ENCODE measurements around the gene CSF3. TPM values are rescaled to one million over a fixed set of nuclear protein-coding genes. Genes with fewer than 3 reads are reported as not detected.
A peak's percentile ranks its signal among the peaks of the same experiment; 100 is the strongest.

CSF3 gene, protein sequence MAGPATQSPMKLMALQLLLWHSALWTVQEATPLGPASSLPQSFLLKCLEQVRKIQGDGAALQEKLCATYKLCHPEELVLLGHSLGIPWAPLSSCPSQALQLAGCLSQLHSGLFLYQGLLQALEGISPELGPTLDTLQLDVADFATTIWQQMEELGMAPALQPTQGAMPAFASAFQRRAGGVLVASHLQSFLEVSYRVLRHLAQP
- under 1 TPM in 2 of 4 donors, not detected in 2; 0.40 to 0.58 TPM for total RNA-seq
- 0.97 TPM for polyA plus RNA-seq
- long read RNA-seq, donor 1, partial matches to known transcripts, result 0 of 1 reads
- long read RNA-seq, donor 1, other reads (novel, unspliced or antisense), result 1 of 1 reads
- long read RNA-seq, donor 2, result 0 reads
- long read RNA-seq, donor 3, partial matches to known transcripts, result 1 of 3 reads
- long read RNA-seq, donor 3, other reads (novel, unspliced or antisense), result 0 of 3 reads
- long read RNA-seq, donor 4, result 0 reads

GRCh38 chr17:40015005-40015997 is at the start of gene CSF3:
Gene CSF3, plus strand, starts transcription at chr17:40015440. Its CDS starts 35 bp downstream, at chr17:40015475.
- no peaks in the 10 kb centered on the region for H3K27me3 ChIP-seq (ENCODE audit: control insufficient read depth, insufficient read depth)
- DNase-seq (peak; percentile 53 to 72 (median 71)), ATAC-seq (peak in 1 of 2 donors; percentile 54)
- intact Hi-C loops (cut with DNase I), result loop anchor here (5.0 to 10.0 kb wide), 5 partner anchors 60 to 180 kb away; no protein-coding TSS in a partner anchor
- H3K27ac ChIP-seq (ENCODE audit: low read length), result peak within 1 kb of the TSS; percentile 40
- no peak within 1 kb of the TSS for H3K4me3 ChIP-seq (ENCODE audit: low read length)
- peaks cover 10% of the 10 kb centered on the region for H3K4me1 ChIP-seq (ENCODE audit: control insufficient read depth, insufficient read depth, low read length)
- 57% methylated on average over 20 of the region's 20 CpGs for WGBS
- no peaks in the 10 kb centered on the region for H3K9me3 ChIP-seq (ENCODE audit: control insufficient read depth, low read length)

- ATAC-seq (no peak), DNase-seq (no peak)
- no peak overlapping the region for H3K4me3 ChIP-seq (ENCODE audit: low read length)
- intact Hi-C loops (cut with DNase I), result loop anchor here in 1 of 4 donors (10.0 kb wide), 1 partner anchor 92 kb away; no protein-coding TSS in a partner anchor
- H3K27me3 ChIP-seq (ENCODE audit: control insufficient read depth, insufficient read depth), result no peaks in the 10 kb centered on the region
- 84% methylated on average over 6 of the region's 6 CpGs for WGBS
- no peak overlapping the region for H3K27ac ChIP-seq (ENCODE audit: low read length)
- no peaks in the 10 kb centered on the region for H3K4me1 ChIP-seq (ENCODE audit: control insufficient read depth, insufficient read depth, low read length)
- no peaks in the 10 kb centered on the region for H3K9me3 ChIP-seq (ENCODE audit: control insufficient read depth, low read length)
Observed at GRCh38 chr17:39966771-39967170, 48.5 kb upstream of the CSF3 start.

- Histone ChIP-seq H3K27me3 (ENCODE audit: control insufficient read depth, insufficient read depth) (no peaks in the 10 kb centered on the region), H3K27ac (ENCODE audit: low read length) (no peak overlapping the region), H3K9me3 (ENCODE audit: control insufficient read depth, low read length) (no peaks in the 10 kb centered on the region), H3K4me1 (ENCODE audit: control insufficient read depth, insufficient read depth, low read length) (no peaks in the 10 kb centered on the region), H3K4me3 (ENCODE audit: low read length) (no peak overlapping the region)
- no peak for DNase-seq
- no peak for ATAC-seq
- 70% methylated on average over 2 of the region's 2 CpGs for WGBS
- intact Hi-C loops (cut with DNase I), result loop anchor here in 1 of 4 donors (10.0 kb wide), 1 partner anchor 94 kb away; no protein-coding TSS in a partner anchor
Observed at GRCh38 chr17:39968761-39969160, 46.5 kb upstream of the CSF3 start.

DNA sequence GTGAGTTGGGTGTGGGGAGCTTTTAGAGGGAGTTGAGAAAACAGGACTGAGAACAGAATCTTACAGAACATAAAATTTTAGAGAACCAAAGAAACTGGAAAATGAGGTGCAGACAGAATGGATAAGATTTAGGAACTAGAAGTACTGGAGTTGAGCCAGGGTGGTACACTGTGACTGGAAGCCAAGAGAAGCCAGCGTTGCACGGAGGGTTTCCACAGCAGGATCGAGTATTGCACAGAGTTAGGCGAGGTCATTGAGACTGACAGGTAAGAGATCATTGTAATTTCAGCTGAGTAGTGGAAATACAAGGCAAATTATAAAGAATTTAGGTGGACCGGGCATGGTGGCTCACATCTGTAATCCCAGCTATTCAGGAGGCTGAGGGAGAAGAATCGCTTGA is 45.9 kb upstream of the CSF3 start:
- no peaks in the 10 kb centered on the region for H3K9me3 ChIP-seq (ENCODE audit: control insufficient read depth, low read length)
- DNase-seq (no peak), ATAC-seq (no peak)
- WGBS, result 61% methylated on average over 6 of the region's 6 CpGs
- no peaks in the 10 kb centered on the region for H3K4me1 ChIP-seq (ENCODE audit: control insufficient read depth, insufficient read depth, low read length)
- no peaks in the 10 kb centered on the region for H3K27me3 ChIP-seq (ENCODE audit: control insufficient read depth, insufficient read depth)
- intact Hi-C loops (cut with DNase I), result loop anchor here in 1 of 4 donors (10.0 kb wide), 1 partner anchor 95 kb away; no protein-coding TSS in a partner anchor
- no peak overlapping the region for H3K27ac ChIP-seq (ENCODE audit: low read length)
- no peak overlapping the region for H3K4me3 ChIP-seq (ENCODE audit: low read length)

- Histone ChIP-seq H3K4me3 (ENCODE audit: low read length) (no peak overlapping the region), H3K27me3 (ENCODE audit: control insufficient read depth, insufficient read depth) (no peaks in the 10 kb centered on the region), H3K27ac (ENCODE audit: low read length) (no peak overlapping the region), H3K9me3 (ENCODE audit: control insufficient read depth, low read length) (no peaks in the 10 kb centered on the region), H3K4me1 (ENCODE audit: control insufficient read depth, insufficient read depth, low read length) (no peaks in the 10 kb centered on the region)
- ATAC-seq (no peak), DNase-seq (no peak)
- intact Hi-C loops (cut with DNase I), result no loop called here
- WGBS, result 61% methylated on average over 7 of the region's 7 CpGs
Observed at GRCh38 chr17:39970157-39970692, 45.0 kb upstream of the CSF3 start.

DNA sequence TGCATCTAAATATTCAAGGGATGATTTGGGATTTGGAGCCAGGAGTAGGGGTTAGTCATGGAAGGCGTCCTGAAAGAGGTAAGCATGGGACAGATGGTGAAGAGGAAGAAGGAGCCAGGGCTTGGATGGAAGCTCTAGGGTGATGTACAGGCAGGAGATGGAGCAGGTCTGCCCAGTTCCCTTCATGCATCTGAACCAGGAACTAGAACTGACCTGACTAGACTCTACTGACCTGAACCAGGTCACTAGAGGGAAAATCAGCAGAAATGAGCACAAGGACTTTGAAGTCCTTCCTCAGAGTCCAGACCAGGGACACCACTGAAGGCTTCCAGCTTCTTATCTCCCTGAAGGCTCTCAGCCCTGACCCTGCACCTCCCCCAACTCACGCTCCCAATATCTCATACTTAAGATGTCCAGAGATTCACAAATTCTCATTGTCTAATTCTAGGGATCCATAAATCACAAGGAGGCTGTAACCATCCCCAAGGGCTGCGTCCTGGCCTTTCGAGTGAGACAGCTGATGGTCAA is 44.1 kb upstream of the CSF3 start:
- WGBS, result 81% methylated on average over 4 of the region's 4 CpGs
- no peaks in the 10 kb centered on the region for H3K27me3 ChIP-seq (ENCODE audit: control insufficient read depth, insufficient read depth)
- H3K4me1 ChIP-seq (ENCODE audit: control insufficient read depth, insufficient read depth, low read length), result no peaks in the 10 kb centered on the region
- intact Hi-C loops (cut with DNase I), result no loop called here
- no peak overlapping the region for H3K27ac ChIP-seq (ENCODE audit: low read length)
- no peak for ATAC-seq
- no peak for DNase-seq
- H3K4me3 ChIP-seq (ENCODE audit: low read length), result no peak overlapping the region
- H3K9me3 ChIP-seq (ENCODE audit: control insufficient read depth, low read length), result no peaks in the 10 kb centered on the region

DNA sequence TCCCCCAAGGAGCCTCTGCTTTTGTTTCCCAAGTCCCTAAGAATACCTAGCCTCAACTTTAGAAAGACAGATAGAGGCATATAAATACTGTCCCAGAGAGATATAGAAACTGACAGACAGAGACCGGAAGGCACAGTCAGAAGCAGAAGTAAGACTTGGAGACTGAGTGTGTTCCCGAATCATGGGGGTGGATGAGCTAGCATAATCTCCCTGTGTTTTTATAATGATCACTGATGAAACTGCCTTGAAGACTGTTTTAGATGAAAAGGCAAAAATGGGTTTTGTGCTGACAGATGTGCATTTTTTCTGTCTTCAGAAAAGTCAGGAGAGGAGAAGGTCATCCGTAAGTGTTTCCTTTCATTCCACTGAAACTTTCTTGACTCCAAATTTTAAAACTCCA is 43.0 kb upstream of the CSF3 start:
- no peak overlapping the region for H3K4me3 ChIP-seq (ENCODE audit: low read length)
- no peaks in the 10 kb centered on the region for H3K9me3 ChIP-seq (ENCODE audit: control insufficient read depth, low read length)
- WGBS, result 22% methylated on average over 3 of the region's 3 CpGs
- no peaks in the 10 kb centered on the region for H3K27me3 ChIP-seq (ENCODE audit: control insufficient read depth, insufficient read depth)
- intact Hi-C loops (cut with DNase I), result no loop called here
- no peaks in the 10 kb centered on the region for H3K4me1 ChIP-seq (ENCODE audit: control insufficient read depth, insufficient read depth, low read length)
- no peak overlapping the region for H3K27ac ChIP-seq (ENCODE audit: low read length)
- ATAC-seq (peak in 1 of 2 donors; percentile 33), DNase-seq (no peak)

- ATAC-seq (no peak), DNase-seq (no peak)
- intact Hi-C loops (cut with DNase I), result no loop called here
- 81% methylated on average over 2 of the region's 2 CpGs for WGBS
- no peaks in the 10 kb centered on the region for H3K27me3 ChIP-seq (ENCODE audit: control insufficient read depth, insufficient read depth)
- no peak overlapping the region for H3K27ac ChIP-seq (ENCODE audit: low read length)
- H3K4me1 ChIP-seq (ENCODE audit: control insufficient read depth, insufficient read depth, low read length), result no peaks in the 10 kb centered on the region
- no peak overlapping the region for H3K4me3 ChIP-seq (ENCODE audit: low read length)
- H3K9me3 ChIP-seq (ENCODE audit: control insufficient read depth, low read length), result no peaks in the 10 kb centered on the region
Observed at GRCh38 chr17:39973496-39973895, 41.7 kb upstream of the CSF3 start.

DNA sequence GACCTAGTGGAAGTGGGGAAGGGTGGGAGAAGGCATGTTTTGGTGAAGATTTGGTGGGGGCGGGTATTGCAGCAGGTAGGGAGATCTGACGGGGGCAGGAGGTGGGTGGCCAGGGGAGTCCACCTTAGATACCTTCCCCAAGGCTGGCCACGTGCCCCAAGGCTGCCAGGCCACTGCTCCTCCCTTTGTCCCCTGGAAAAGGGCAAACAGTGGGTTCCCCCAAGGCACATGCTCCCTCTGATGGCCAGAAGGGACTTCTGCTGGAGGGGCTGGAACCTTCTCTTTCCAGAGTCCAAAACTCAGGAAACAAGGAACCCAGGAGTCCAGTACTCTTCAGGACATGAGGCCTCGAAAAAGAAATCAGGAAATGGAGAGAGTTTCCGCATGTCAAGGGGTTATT is 40.8 kb upstream of the CSF3 start:
- DNase-seq, result no peak
- H3K4me1 ChIP-seq (ENCODE audit: control insufficient read depth, insufficient read depth, low read length), result no peaks in the 10 kb centered on the region
- intact Hi-C loops (cut with DNase I), result no loop called here
- H3K27me3 ChIP-seq (ENCODE audit: control insufficient read depth, insufficient read depth), result no peaks in the 10 kb centered on the region
- no peak overlapping the region for H3K27ac ChIP-seq (ENCODE audit: low read length)
- no peak for ATAC-seq
- 73% methylated on average over 5 of the region's 5 CpGs for WGBS
- H3K9me3 ChIP-seq (ENCODE audit: control insufficient read depth, low read length), result no peaks in the 10 kb centered on the region
- H3K4me3 ChIP-seq (ENCODE audit: low read length), result no peak overlapping the region

DNA sequence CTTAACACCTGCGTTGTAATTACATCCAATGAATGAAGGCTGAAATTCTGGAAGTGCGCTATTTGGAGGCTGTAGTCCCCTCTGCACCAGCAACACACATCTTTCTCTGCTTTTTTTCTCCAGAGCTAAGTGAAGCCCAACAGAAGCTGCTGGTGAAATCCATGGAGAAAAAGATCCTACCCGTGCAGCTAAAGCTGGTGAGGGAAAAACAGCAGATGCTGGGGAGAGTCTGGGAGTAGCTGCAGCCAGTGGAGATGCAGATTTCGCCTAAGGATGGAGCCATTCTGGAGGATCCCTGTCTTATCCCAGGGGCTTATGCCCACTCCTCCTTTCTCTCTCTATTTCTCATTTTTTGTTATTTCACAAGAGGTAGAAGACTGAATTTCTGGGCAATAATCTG is 39.4 kb upstream of the CSF3 start:
- 64% methylated on average over 4 of the region's 4 CpGs for WGBS
- no peaks in the 10 kb centered on the region for H3K9me3 ChIP-seq (ENCODE audit: control insufficient read depth, low read length)
- ATAC-seq (no peak), DNase-seq (no peak)
- H3K4me1 ChIP-seq (ENCODE audit: control insufficient read depth, insufficient read depth, low read length), result no peaks in the 10 kb centered on the region
- no peak overlapping the region for H3K27ac ChIP-seq (ENCODE audit: low read length)
- intact Hi-C loops (cut with DNase I), result no loop called here
- H3K27me3 ChIP-seq (ENCODE audit: control insufficient read depth, insufficient read depth), result no peaks in the 10 kb centered on the region
- H3K4me3 ChIP-seq (ENCODE audit: low read length), result no peak overlapping the region
